HG03135 (cell line): ENCODE results near the gene FCN1.

ENCODE experiments used
- ATAC-seq: cut with Tn5 transposase; IDR thresholded peaks from one replicate; pipeline ENCODE4 v1.9.1; 2021; ENCODE audit warnings: mild to moderate bottlenecking, moderate library complexity; ENCODE audit not compliant: unreplicated experiment

The FCN1 gene

DNA sequence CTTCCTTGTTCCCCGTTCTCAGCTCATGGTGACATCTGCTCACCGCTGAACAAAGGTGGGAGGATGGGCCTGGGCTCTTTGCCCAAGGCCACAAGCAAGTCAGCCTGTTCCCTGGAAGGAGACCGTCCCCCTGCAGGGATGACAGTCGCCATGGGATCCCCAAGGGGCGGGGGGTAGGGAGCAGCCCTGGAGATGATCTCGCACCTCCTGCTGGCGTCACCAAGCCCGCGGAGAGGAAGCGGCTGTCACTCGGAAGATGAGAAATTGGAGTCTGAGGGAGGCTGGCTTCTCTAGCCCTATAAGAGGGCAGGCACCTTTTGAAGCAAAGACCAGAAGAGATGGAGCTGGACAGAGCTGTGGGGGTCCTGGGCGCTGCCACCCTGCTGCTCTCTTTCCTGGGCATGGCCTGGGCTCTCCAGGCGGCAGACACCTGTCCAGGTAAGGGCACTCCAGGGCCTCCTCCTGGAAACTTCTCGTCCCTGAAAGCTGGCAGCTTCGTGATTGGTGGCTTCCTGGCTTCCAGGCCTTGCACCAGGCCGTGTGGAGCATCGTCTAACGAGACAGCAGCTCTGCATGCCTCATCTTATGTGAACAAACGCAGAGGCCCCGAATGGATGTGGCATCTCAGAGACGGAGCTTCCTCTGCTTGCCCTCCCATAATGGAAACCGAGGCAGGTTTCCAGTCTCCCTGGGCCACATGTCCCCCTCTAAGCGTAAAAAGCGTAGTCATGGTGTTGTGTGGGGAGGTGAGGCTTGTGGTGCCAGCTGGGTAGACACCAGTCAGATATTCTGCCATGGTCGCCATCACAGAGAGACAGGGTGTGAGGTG, 37.0 kb downstream of the FCN1 start, which contains the start of gene FCN2:
TSS of gene FCN2 (plus strand) at position 327 of the 829 bp plus-strand sequence. CDS start at position 339, 12 bp downstream.
- ATAC-seq: no peak

DNA sequence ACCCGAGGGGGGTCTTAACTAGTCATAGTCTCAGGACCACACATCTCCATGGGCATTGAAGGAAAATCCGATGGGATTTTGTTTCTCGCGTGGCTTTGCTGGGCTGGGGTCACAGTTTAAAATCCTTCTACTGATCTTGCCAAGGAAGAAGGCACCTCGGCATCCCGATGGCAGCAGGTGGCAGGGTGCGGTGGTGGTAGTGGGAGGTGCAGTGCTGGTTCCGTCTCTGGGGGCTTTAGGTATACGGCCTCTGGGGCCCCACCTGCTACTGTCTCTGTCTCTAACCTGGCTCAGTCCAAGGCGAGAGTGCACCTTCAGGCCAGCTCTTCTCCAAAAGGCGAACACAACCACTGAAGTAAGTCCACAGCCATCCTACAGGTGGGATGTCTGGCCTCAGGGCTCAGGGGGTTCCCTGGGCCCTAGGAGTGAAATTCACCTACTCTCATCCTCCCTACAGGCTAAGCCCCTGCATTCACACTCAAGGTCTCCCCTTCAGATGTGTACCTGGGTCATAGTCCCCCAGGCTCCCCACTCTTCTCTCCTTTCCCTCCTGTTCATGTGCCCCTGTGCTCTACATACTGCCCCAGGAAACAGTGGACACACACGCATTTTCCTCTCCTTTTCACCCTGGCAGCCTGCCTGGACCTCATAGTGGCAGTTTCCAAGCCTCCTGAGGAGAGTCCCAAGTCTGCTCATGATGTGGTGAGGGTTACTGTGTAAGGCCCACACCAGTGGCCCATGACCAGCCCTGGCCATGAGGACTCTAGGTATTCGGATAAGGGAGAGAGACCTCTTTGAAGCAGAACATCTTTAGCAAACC, 37.8 kb downstream of the FCN1 start:
- no peak for ATAC-seq

DNA sequence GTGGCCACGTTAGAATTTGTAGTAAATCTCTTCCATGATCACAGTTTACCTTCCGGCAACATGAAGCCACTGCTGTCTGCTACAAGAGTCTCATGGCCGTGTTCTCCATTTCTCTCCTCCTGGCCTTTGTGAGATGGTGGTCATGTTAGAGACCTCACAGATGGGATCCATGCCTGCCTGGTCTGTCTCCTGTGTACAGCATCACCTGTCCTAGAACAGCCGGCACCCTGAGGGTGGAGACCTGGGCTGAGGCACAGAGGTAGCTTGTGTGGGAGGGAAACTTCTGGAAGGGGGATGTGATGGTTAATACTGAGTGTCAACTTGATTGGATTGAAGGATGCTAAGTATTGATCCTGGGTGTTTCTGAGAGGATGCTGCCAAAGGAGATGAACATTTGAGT, 40.2 kb downstream of the FCN1 start:
- ATAC-seq: no peak

DNA sequence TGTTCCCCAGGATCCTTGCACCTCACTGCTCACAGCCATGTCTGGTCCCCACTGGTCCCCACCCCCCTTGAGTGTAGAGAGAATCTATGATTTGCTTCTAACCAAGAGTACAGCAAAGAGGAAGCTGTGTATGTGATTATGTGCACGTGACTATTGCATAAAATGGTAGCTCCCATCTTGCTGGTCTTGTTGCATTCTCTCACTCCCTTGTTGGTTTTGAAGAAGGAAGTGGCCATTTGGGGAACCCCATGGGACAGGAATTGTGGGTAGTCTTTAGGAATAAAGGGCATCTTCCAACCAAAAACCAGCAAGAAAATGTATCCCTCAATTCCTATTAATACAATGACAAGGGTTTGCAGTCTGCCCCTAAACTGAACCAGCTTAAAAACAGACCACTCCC, 42.3 kb downstream of the FCN1 start:
- ATAC-seq: no peak

DNA sequence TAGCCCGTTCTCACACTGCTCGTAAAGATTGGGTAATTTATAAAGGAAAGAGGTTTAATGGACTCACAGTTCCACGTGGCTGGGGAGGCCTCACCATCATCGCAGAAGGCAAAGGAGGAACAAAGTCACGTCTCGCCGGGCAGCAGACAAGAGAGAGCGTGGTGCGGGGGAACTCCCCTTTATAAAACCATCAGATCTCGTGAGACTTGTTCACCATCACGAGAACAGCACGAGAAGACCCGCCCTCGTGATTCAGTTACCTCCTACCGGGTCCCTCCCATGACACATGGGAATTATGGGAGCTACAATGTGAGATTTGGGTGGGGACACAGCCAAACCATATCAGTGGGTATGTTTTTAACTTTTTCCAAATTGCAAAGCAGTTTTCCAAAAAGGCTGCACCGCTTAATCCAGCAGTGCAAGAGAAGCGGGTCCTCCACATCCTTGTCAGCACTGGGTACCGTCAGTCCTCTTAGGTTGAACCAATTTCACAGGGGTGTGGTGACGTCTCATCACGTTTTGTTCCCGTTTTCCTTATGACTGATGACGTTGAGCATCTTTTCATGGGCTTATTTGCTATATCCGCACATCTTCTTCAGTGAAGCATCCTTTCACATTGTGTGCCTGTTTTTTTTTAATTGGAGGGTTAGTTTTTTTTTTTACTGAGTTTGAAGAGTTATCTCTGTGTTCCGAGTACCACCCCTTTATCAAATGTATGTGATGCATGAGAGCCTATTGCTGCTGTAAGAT, 45.1 kb downstream of the FCN1 start:
- ATAC-seq: no peak

DNA sequence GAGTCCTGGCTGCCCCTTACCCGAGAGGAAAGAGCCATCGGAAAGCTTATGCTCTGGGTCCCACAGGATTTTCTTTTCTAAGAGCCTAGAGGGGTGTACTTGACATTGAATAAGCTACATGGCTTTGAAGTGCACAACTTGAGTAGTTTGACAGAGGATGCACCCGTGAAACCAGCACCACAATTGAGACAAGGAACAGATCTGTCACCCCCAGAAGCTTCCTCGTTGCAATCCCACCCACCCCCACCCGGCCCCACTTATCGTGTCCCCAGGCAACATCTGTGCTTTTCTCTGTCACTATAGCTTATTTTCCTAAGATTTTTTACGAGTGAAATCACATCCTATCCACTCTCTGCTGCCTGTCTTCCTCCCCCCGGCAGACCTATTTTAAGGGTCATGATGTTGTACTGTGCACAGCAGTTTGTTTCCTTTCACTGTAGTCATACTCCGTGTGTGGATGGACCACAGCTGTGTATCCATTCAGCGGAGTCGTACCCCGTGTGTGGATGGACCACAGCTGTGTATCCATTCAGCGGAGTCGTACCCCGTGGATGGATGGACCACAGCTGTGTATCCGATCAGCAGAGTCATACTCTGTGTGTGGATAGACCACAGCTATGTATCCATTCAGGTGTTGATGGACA, 45.9 kb downstream of the FCN1 start:
- ATAC-seq: no peak

DNA sequence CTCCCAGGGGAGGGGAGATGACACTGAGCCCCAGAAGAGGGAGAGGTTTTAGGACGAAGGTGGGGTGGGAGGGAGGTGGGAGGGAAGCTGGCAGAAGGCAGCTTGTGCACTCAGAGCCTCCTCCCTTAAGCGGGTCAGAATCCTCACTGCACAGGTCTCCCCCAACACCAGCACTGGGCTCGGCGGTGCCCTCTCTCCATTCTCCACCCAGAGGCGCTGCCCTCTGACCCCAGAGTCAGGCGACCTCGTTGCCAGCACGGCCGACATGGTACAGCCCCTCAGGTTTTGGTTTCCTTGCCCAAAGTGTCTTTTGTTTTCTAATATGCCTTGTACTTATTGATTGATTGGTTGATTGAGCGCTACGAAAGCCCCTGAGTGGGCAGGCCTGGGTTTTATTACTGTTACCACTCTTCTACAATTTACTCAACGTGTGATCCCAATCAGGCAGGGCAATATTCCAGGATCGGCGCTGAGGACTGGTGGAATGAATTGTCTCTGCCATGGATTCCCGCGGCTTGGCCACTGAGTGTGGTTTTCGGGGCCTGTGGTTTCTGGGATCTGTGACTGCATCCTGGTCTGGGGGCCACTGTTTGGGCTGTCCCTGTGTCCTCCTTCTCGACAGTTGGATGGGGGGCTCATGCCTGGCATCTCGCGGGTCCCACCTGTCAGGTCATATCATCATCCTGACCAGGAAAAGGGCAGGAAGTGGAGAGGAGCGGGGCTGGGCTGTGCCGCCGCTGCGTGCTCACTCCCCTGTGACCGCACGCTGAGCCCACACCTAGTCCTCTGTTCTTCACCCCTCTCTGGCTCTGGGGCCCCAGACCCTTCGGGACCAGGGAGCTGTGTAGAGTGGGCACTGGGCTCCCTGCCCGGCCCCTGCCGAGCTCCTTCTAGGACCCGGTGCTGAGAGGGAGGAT, 46.7 kb downstream of the FCN1 start:
- no peak for ATAC-seq

DNA sequence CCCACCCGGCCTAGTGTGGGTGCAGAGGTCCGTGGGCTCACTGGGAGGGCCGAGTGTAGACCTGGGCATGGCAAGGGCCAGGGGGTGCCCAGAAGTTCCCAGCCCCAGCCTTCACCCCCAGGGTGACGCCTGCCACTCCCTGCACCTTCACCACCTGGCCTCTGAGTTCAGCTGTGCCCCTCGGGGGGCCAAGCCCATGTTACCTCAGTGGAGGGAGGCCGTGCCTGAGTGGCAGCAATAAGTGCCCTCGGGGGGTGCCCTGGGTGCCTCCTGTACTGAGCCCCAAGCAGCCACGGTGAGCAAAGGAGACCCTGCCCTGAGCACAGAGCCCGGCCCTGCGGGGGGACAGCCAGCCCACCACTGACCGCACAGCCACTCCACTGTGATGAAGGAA, 47.4 kb downstream of the FCN1 start:
- ATAC-seq: no peak

DNA sequence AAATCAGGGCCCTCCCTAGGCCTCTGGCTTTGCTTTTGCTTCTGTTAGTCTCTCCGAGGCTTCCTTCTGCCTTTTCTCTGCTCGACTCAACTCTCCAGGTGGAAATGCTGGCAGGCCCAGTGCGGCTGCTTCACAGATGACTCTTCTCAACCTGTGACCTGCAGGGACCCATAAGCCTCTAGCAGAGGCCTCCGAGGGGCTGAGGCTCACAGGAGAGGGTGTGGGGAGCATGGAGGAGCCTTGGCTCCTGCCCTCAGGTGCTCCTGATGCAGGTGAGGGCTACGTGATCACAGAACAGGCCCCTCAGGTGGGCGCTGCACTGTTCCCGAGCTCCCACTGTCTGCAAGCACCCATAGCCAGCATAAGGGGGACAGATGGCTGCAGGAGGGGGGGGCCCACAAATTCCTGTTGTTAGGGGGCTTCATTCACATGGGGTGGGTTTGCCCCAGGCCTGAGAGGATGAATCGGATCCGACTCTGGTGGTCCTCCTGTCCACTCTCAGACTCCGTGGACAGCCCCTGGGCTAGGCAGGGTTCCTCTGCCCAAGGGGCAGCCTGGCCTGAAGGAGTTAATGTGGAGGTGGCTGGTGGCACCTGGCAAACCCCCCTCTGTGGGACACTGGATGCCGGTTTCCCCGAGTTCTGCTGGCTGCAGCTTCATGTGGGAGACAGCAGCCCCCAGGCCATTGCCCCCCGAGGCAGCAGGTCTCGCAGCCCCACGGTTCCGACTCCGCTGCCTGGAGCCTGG, 48.0 kb downstream of the FCN1 start:
- ATAC-seq: no peak

DNA sequence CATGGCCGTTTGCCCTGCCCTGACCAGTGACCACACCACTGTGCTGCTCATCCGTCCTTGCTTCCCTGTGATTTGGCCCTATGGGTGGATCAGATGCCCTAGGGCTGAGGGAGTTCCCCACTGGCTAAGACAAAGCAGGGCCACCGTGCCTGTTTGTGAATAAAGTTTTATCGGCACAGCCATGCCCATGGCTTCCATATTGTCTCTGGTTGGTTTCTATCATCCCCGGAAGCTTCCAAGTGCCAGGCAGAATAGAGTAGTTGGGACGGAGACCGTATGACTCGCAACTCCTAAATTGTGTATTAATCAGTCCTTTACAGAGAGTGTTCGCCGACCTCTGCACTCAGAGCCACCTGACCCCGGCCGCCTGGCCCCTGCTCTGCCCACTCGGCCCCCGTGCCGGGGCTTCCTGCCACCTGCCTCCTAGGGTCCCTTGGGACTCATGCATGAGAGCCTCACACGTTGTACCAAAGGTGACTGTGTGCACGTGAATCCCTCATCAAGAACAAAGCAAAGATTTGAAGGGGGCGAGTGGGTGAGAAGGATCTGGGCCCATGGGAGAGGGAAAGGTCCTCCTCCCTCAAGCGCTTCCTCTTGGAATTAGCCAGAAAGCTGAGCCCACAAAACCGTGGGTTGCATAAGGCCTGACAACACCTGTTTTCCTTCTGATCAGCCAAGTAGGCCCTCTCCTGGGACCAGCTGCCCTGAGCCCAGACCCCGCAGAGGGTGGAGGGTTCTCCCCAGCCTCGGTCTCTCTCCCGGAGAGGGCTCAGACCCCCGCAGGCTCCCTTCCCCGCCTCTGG, 48.8 kb downstream of the FCN1 start:
- ATAC-seq: no peak

DNA sequence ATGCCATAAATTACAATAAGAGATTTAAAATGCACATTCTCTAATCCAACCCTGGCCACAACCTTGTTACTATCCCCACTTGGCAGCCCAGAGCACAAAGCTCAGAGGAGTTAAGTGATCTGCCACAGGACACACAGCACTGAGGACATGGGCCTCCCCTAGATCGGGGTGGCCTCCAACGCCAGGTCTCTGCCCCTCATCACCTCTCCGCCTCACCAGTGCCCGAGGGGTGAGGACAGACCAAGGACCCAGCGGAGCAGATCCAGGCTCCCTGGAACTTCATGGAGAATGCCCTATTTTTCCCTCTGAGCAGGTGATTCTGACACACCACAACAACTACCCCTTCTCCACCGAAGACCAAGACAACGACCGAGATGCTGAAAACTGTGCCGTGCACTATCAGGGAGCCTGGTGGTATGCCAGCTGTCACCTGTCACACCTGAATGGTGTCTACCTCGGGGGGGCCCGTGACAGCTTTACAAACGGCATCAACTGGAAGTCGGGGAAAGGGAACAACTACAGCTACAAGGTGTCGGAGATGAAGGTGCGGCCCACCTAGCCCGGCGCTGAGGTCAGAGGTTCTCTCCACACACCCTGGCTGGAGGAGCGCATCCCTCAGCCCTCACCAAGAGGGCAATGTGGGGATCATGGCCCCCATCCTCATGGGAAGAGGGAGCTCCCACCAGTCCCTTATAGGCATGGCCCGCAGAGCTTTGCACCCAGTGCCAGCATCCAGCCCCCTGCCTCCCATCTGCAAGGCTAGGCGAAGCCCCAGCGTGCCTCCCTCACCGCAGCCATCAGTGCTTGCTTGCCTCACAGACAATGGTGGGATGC, 49.6 kb downstream of the FCN1 start:
- ATAC-seq: no peak

DNA sequence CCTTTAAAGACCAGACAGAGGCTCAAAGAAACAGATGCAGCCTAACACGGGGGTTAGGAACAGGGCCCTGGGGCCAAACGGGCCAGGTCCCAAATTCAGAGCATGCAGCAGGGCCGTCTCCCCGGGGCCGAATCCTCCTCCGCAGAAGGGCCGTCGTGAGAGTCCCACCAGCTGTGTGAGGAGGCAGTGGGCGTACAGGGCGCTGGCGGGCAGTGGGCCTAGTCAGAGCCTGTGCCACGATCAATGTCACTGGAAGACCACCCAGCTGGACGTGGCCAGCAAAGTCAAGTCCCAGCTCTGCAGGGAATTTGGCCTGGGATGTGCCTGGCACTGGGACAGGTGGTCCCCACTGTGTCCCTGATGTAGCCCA, 52.9 kb downstream of the FCN1 start:
- ATAC-seq: no peak

DNA sequence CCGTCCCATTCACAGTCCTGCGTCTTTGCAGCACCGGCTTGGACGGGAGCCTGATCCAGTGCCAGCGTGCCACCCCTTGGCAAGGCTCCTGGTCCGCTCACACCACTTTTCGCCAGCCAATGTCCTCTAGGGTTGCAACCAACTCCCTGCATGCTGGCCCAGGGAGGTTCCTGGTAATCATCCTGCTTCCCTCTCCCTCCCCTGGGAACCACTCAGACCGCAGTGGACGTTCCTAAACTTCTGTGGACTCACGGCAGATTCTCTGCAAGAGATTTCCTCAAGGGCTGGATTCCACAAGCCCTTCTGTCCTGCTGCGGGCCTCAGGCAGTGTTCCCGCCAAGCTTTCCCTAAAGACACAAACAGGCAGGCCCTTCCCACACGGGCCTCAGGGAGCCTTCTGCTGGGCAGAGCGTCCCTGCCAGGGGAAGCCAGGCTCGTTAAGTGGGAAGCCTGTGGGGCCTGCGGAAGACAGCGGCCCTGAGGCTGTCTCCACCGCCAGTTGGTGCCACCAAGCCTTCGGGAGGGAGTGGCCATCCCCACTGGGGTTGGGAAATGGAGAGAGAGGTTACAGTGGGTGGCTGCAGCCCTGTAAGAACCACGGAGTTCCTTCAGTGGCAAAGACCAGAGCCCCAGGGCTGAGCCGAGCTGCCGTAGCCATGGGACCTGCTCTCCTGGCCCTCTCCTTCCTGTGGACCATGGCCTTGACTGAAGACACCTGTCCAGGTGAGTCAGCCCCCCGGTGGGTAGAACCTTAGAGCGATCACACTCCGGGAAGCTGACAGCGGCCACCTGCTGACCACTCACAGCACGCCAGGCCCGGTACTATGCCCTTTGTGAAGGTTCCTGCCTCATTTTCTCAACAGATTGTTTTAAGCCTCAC, 53.5 kb downstream of the FCN1 start:
- ATAC-seq: no peak

DNA sequence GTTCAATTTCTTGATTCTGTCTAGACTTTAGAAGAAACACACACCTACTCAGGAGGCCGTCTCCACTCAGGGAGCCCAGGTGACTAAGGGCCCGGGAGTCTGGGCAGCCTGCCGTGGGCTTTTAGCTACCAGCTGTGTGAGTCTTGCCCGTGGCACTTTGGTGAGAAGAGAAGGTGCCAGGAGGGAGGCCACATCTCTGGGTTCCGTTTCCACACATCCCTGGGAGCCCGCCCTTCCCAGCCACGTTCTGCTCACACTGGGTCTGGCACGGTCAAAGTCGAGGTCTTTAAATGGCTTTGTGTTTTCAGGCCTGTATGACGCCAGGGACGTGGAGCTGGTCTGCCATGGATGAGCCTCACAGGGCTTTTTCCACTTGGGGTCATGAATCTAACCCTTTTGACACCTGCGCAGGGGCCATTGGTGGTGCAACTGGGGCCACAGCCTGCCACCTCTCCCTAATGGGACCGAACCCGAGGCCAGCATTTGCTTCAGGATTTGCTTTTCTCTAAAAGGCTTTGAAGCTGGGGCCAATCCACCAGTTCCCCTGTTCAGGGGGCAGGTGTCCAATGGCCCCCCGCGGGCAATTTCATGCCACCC, 54.3 kb downstream of the FCN1 start:
- no peak for ATAC-seq

DNA sequence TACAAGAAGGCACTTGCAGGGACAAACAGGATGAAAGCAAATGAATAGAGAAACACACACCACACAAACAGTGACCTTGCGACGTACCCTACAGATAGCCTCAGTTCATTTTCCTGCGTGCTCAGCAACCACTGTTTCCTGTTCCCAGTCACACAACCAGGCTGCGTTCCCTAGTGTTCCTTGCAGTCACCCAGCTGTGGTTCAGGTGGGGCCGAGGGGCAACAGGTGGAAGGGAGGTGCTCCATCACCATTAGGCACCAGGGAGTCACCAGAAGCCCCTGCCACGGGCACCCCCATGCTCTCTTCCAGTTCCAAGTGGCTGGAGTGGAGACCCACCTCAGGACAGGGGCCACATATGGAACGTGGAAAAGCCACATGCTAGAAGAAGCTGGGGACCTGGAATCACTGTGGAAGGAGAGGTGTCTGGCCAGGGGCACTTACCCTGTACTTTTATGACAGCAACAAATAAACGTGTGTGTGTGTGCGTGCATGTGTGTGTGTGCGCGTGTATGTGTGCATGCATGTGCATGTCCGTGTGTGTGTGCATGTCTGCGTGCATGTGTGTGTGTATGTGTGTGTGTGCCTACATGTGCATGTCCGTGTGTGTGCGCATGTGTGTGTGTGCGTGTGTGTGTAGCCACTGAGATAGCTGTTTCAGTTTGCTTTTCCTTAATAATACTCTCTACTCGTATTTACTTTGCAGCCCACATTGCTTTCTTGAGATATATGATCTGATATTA, 55.9 kb downstream of the FCN1 start:
- ATAC-seq: no peak
